ENCODE data around the gene TRUB1.

- TF ChIP-seq CTCF (IDR thresholded peaks at IDR 0.05; ENCODE audit: borderline replicate concordance, extremely low read depth, low read length, poor library complexity, severe bottlenecking) (no peak), EZH2 (IDR thresholded peaks at IDR 0.05; ENCODE audit: borderline replicate concordance, low read depth, low read length, severe bottlenecking) (no peak)
Measured at GRCh38 chr10:115005771-115006170, 67.8 kb downstream of the TRUB1 start.

Data from DND-41 (cell line).